Stomach (tissue), 4 donors: ENCODE data around the gene UBR1.
"Not testable (repeated sequence)": the region's sequence is repeated elsewhere in the genome, so short reads cannot be mapped to it uniquely, and the experiment has no call there.

ENCODE experiments used
- EP300 ChIP-seq: sonication (generic); formaldehyde crosslinking; IDR thresholded peaks from one replicate; pipeline ENCODE4 v1.6.1; 2017; ENCODE audit warnings: antibody characterized with exemption
- POLR2A ChIP-seq, 4 donors: fragments of 450-650 bp; IDR thresholded peaks; one replicate each; pipeline ENCODE4 v1.6.1; 2016; ENCODE audit warnings: antibody characterized with exemption in 4 of 4, control low read depth in 2 of 4, mild to moderate bottlenecking in 1 of 4, moderate library complexity in 1 of 4
- POLR2AphosphoS5 ChIP-seq, 3 donors: sonication (generic); formaldehyde crosslinking; IDR thresholded peaks; one replicate each; pipeline ENCODE4 v1.6.1; 2016; ENCODE audit warnings: antibody characterized with exemption in 3 of 3
- TF ChIP-seq, protein P1 (sequence below), 7 experiments: fragments of 450-650 bp in 4 of 7; fragments of 200-600 bp in 3 of 7; sonication (generic) in 3 of 7; IDR thresholded peaks; one replicate each; pipeline ENCODE4 v1.5.1; 2016 to 2019; ENCODE audit warnings: antibody characterized with exemption in 7 of 7, control low read depth in 2 of 7, mild to moderate bottlenecking in 1 of 7

DNA sequence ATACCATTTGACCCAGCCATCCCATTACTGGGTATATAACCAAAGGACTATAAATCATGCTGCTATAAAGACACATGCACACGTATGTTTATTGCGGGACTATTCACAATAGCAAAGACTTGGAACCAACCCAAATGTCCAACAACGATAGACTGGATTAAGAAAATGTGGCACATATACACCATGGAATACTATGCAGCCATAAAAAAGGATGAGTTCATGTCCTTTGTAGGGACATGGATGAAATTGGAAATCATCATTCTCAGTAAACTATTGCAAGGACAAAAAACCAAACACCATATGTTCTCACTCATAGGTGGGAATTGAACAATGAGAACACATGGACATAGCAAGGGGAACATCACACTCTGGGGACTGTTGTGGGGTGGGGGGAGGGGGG lies 156.9 kb downstream of the UBR1 start:
- TF ChIP-seq, protein P1, sequence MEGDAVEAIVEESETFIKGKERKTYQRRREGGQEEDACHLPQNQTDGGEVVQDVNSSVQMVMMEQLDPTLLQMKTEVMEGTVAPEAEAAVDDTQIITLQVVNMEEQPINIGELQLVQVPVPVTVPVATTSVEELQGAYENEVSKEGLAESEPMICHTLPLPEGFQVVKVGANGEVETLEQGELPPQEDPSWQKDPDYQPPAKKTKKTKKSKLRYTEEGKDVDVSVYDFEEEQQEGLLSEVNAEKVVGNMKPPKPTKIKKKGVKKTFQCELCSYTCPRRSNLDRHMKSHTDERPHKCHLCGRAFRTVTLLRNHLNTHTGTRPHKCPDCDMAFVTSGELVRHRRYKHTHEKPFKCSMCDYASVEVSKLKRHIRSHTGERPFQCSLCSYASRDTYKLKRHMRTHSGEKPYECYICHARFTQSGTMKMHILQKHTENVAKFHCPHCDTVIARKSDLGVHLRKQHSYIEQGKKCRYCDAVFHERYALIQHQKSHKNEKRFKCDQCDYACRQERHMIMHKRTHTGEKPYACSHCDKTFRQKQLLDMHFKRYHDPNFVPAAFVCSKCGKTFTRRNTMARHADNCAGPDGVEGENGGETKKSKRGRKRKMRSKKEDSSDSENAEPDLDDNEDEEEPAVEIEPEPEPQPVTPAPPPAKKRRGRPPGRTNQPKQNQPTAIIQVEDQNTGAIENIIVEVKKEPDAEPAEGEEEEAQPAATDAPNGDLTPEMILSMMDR (IDR thresholded peaks at IDR 0.05), result not testable (repeated sequence)
- TF ChIP-seq EP300; POLR2A (IDR thresholded peaks at IDR 0.05); POLR2AphosphoS5 (IDR thresholded peaks at IDR 0.05): not testable (repeated sequence)
